ENCODE results near the gene UPK1B. TPM values are rescaled to one million over a fixed set of nuclear protein-coding genes. Genes with fewer than 3 reads are reported as not detected.

The UPK1B gene
- total and polyA plus RNA-seq, 2 donors (not counting 3 experiments of a cell fraction or from before 2014, with no cell fraction given): not detected

DNA sequence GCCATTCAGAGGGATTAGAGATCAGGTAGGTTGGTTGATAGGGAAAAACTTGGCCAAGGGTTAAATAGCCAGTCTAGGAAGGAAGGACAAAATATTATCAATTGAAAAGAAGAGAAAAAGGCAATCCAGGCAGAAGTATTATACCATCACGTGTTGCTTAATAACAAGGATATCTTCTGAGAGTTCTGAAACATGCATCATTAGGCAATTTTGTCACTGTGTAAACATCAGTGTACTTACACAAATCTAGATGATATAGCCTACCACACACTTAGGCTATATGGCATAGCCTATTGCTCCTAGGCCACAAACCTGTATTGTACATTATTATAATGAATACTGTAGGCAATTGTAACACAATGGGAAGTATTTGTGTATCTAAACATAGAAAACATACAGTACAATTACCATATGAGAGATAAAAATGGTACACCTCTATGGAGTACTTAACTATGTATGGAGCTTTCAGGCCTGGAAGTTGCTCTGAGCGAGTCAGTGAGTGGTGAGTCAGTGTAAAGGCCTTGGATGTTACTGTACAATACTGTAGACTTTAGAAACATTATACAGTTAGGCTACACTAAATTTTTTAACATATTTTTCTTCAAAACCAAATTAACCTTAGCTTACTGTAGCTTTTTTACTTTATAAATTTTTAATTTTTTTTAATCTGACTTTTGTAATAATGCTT, 24.8 kb upstream of the UPK1B start:
- Histone ChIP-seq H3K9ac (replicated peaks; ENCODE audit: extremely low read depth, insufficient read depth, low read length) (no peak overlapping the region), H3K4me2 (ENCODE audit: insufficient read depth, low read length) (no peak overlapping the region), H3K9me3 (replicated peaks; ENCODE audit: control insufficient read depth, insufficient read depth, low read length) (no peaks in the 10 kb centered on the region), H3K27ac (ENCODE audit: insufficient read depth, low read depth, low read length) (no peak overlapping the region), H3K27me3 (ENCODE audit: control insufficient read depth in 2 of 2, insufficient read depth in 2 of 2, low read length in 2 of 2) (no peaks in the 10 kb centered on the region), H2AFZ (ENCODE audit: low read depth, low read length) (no peak overlapping the region), H3K36me3 (ENCODE audit: control insufficient read depth in 2 of 2, extremely low read depth in 1 of 2, insufficient read depth in 2 of 2, low read length in 2 of 2) (no peaks in the 10 kb centered on the region), H3K79me2 (ENCODE audit: control insufficient read depth, insufficient read depth, low read length) (no peaks in the 10 kb centered on the region), H4K20me1 (replicated peaks; ENCODE audit: control insufficient read depth, extremely low read depth, insufficient read depth, low read length) (no peaks in the 10 kb centered on the region), H3K9me1 (replicated peaks; ENCODE audit: control insufficient read depth, extremely low read depth, insufficient read depth, low read length) (no peaks in the 10 kb centered on the region), H3K4me3 (replicated peaks in 1 of 3; ENCODE audit: insufficient read depth in 1 of 3, low read depth in 1 of 3, low read length in 3 of 3) (no peak overlapping the region), H3K4me1 (ENCODE audit: control insufficient read depth, extremely low read depth, insufficient read depth, low read length) (no peaks in the 10 kb centered on the region)
- dilution Hi-C loops (cut with MboI; ENCODE audit: extremely low pct_ligation_motif_present, low sequenced_read_pairs) (no loop called here), intact Hi-C loops (cut with micrococcal nuclease) (no loop called here)
- no peak for FAIRE-seq
- TF ChIP-seq POLR2AphosphoS5 (IDR thresholded peaks at IDR 0.05; ENCODE audit: insufficient read depth, low read depth, low read length): no peak
- DNase-seq (ENCODE audit: low read depth, low spot score): no peak
- no TSS peak for BruUV-seq (replicated peaks)
- POLR2A ChIA-PET: no interaction called here
- CTCF ChIA-PET: interaction anchor here (1.1 to 1.5 kb wide), 2 partner anchors 12 to 93 kb away, joined by 3 read pairs; no protein-coding TSS in a partner anchor

- POLR2A ChIA-PET: no interaction called here
- Histone ChIP-seq H3K27ac (ENCODE audit: insufficient read depth, low read depth, low read length) (no peak overlapping the region), H3K79me2 (ENCODE audit: control insufficient read depth, insufficient read depth, low read length) (no peaks in the 10 kb centered on the region)
Measured at GRCh38 chr3:119149484-119149883, 23.9 kb upstream of the UPK1B start.

More at GRCh38 chr3:119149484-119149883, 23.9 kb upstream of the UPK1B start:
- Histone ChIP-seq H2AFZ (ENCODE audit: low read depth, low read length) (no peak overlapping the region), H3K4me3 (replicated peaks in 1 of 3; ENCODE audit: insufficient read depth in 1 of 3, low read depth in 1 of 3, low read length in 3 of 3) (no peak overlapping the region), H3K27me3 (ENCODE audit: control insufficient read depth in 2 of 2, insufficient read depth in 2 of 2, low read length in 2 of 2) (no peaks in the 10 kb centered on the region), H3K36me3 (ENCODE audit: control insufficient read depth in 2 of 2, extremely low read depth in 1 of 2, insufficient read depth in 2 of 2, low read length in 2 of 2) (no peaks in the 10 kb centered on the region), H3K4me2 (ENCODE audit: insufficient read depth, low read length) (no peak overlapping the region), H3K4me1 (ENCODE audit: control insufficient read depth, extremely low read depth, insufficient read depth, low read length) (no peaks in the 10 kb centered on the region), H3K9me1 (replicated peaks; ENCODE audit: control insufficient read depth, extremely low read depth, insufficient read depth, low read length) (no peaks in the 10 kb centered on the region), H3K9ac (replicated peaks; ENCODE audit: extremely low read depth, insufficient read depth, low read length) (no peak overlapping the region), H3K9me3 (replicated peaks; ENCODE audit: control insufficient read depth, insufficient read depth, low read length) (no peaks in the 10 kb centered on the region), H4K20me1 (replicated peaks; ENCODE audit: control insufficient read depth, extremely low read depth, insufficient read depth, low read length) (no peaks in the 10 kb centered on the region)
- FAIRE-seq (no peak), DNase-seq (ENCODE audit: low read depth, low spot score) (no peak)
- intact Hi-C loops (cut with micrococcal nuclease) (no loop called here), dilution Hi-C loops (cut with MboI; ENCODE audit: extremely low pct_ligation_motif_present, low sequenced_read_pairs) (no loop called here)
- no peak for TF ChIP-seq MYC (IDR thresholded peaks at IDR 0.05; ENCODE audit: low read depth, low read length)
- TF ChIP-seq, protein P1, sequence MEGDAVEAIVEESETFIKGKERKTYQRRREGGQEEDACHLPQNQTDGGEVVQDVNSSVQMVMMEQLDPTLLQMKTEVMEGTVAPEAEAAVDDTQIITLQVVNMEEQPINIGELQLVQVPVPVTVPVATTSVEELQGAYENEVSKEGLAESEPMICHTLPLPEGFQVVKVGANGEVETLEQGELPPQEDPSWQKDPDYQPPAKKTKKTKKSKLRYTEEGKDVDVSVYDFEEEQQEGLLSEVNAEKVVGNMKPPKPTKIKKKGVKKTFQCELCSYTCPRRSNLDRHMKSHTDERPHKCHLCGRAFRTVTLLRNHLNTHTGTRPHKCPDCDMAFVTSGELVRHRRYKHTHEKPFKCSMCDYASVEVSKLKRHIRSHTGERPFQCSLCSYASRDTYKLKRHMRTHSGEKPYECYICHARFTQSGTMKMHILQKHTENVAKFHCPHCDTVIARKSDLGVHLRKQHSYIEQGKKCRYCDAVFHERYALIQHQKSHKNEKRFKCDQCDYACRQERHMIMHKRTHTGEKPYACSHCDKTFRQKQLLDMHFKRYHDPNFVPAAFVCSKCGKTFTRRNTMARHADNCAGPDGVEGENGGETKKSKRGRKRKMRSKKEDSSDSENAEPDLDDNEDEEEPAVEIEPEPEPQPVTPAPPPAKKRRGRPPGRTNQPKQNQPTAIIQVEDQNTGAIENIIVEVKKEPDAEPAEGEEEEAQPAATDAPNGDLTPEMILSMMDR (IDR thresholded peaks at IDR 0.05; ENCODE audit: extremely low read depth in 1 of 2, insufficient read depth in 1 of 2, low read depth in 1 of 2, low read length in 2 of 2): no peak
- CTCF ChIA-PET: interaction anchor here (1.1 to 1.5 kb wide), 2 partner anchors 12 to 92 kb away, joined by 3 read pairs; no protein-coding TSS in a partner anchor
- no TSS peak for BruUV-seq (replicated peaks)
